T-helper 2 cell (primary cell): ENCODE results near the gene PRR36.
"Not testable (repeated sequence)": the region's sequence is repeated elsewhere in the genome, so short reads cannot be mapped to it uniquely, and the experiment has no call there.

Source experiments
- DNase-seq, 5 experiments: peaks; one replicate each; pipeline versions ENCODE4 v3.0.0 to v3.0.0-alpha.2; 2012 to 2022

The PRR36 gene

DNA sequence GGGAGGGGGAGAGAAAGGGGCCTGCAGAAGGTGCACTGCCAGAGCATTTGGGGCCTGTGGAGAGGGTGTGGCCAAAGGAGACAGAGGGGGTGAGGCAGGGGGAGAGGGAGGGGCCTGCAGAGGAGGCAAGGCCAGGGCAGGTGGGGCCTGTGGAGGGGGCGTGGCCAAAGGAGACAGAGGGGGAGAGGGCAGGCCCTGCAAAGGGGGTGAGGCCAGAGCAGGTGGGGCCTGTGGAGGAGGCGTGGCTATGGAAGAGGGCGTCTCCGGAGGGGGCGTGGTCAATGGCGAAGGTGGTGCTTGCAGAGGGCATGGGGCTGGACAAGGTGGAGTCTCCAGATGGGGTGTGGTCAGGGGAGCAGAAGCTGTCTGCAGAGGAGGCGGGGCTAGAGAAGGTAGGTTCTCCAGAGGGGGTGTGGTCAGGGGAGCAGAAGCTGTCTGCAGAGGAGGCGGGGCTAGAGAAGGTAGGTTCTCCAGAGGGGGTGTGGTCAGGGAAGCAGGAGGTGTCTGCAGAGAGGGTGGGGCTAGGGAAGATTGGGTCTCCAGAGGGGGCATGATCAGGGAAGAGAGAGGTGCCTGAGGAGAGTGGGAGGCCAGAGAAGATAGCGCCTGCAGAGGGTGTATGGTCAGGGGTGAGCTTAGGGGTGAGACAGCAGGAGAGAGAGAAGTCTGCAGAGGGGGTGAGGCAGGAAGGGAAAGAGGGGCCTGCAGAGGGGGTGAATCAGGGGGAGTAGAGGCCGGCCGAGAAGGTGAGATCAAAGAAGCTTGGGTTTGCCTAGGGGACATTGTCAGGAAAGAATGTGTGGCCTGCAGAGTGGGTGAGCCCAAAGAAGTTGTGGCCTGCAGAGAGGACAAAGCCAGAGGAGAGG, 3.4 kb downstream of the PRR36 start:
- peak in 4 of 5 experiments; percentile 21 to 59 (median 48) for DNase-seq

DNA sequence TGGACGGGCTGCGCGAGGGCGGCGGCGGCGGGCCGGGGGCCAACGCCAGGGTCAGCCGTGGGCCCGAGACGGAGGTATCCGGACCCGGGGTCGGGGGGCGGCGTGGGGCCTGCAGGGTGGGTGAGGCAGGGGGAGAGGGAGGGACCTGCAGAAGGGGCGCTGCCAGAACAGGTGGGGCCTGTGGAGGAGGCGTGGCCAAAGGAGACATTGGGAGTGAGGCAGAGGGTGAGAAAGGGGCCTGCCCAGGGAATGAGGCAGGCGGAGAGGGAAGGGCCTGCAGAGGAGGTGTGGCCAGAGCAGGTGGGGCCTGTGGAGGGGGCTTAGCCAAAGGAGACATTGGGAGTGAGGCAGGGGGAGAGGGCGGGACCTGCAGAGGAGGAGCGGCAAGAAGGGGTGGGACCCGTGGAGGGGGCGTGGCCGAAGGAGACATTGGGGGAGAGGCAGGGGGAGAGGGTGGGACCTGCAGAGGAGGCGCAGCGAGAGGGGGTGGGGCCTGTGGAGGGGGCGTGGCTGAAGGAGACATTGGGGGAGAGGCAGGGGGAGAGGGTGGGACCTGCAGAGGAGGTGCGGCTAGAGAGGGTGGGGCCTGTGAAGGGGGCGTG, 4.2 kb downstream of the PRR36 start:
- peak in 4 of 5 experiments; percentile 37 to 68 (median 42) for DNase-seq

- DNase-seq: peak; percentile 52 to 79 (median 76)
Measured at GRCh38 chr19:7869453-7869909, 4.7 kb downstream of the PRR36 start.

GRCh38 chr19:7868671-7869452, 5.3 kb downstream of the PRR36 start:
- peak; percentile 73 to 90 (median 80) for DNase-seq

DNA sequence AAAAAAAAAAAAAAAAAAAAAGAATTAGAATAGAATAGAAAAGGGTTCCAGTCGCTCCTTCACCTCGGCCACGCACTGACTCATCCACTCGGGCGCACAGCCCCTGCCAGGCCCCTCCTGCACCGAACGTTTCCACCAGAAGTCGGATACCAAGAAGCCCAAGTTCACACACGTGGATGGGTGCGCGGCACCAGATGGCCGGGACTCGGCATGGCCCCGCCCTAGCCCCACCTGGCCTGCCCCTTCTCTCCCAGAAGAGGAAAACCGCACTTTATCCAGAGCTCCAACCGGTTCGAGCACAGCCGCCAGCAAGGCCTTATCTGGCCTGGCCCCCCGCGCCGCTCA, 5.9 kb downstream of the PRR36 start:
- DNase-seq: no peak

DNA sequence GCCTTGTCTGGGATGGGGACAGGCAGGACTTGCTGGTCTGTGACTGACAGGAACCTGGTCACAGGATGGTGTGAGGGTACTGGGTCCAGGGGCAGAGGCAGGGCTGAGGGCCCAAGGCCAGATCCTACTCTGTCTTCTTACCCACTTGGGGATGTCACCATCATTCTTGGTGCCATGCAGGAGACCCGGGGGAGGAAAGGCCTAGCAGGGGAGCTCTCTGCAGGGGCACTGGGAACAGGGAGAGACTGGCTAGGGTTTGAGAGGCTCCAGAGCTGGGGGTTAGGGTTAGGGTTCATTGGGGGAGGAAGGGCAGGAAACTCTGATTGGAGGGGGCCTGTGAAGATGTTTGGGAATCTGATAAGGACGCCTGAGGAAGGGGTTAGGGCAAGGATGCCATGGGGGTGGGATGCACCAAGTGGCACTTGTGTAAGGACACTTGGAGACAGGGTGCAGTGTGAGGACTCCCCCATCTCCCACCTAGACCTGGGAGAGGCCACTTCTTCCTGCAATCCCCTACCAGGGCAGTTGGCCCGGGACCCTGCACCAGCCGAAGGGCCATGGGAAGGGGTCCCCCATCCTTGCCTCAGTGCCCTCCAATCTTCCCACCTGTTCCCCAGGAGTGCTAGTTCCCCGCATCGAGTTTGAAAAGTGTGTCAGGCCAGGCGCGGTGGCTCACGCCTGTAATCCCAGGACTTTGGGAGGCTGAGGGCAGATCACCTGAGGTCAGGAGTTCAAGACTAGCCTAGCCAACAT, 6.9 kb downstream of the PRR36 start:
- DNase-seq: no peak

DNA sequence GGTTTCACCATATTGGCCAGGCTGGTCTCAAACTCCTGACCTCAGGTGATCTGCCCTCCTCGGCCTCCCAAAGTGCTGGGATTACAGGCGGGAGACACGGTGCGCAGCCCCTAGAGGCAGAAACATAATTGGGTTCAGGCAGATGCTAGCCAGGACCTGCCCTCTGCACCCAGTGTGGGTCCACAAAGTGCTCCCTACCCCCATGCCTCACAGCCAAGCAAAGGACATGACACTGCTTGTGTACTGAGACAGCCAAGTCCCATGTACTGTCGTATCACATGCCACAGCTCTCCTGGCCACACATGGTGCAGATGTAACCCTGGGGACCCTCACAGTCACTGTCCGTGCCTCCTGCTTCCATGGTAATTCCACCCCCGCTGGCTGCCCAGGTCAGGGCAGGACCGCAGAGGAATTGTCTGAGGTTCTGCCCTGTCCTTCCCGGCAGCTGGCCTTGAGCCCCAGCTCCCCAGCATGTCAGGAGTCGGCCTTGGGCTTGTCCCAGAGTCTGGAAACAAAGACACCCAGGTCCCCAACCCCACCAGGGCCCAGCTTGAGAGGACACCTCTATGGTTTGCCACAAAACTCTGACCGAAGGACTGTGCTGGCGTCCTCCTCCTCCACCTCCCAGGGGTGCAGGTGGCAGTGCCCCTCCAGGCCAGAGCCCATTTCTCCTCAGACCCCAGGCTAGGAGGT, 7.6 kb downstream of the PRR36 start:
- DNase-seq: no peak

GRCh38 chr19:7865262-7865911, 8.8 kb downstream of the PRR36 start:
- DNase-seq: no peak

GRCh38 chr19:7864690-7865074, 9.5 kb downstream of the PRR36 start:
- no peak for DNase-seq

GRCh38 chr19:7863971-7864689, 10.1 kb downstream of the PRR36 start:
- no peak for DNase-seq

DNA sequence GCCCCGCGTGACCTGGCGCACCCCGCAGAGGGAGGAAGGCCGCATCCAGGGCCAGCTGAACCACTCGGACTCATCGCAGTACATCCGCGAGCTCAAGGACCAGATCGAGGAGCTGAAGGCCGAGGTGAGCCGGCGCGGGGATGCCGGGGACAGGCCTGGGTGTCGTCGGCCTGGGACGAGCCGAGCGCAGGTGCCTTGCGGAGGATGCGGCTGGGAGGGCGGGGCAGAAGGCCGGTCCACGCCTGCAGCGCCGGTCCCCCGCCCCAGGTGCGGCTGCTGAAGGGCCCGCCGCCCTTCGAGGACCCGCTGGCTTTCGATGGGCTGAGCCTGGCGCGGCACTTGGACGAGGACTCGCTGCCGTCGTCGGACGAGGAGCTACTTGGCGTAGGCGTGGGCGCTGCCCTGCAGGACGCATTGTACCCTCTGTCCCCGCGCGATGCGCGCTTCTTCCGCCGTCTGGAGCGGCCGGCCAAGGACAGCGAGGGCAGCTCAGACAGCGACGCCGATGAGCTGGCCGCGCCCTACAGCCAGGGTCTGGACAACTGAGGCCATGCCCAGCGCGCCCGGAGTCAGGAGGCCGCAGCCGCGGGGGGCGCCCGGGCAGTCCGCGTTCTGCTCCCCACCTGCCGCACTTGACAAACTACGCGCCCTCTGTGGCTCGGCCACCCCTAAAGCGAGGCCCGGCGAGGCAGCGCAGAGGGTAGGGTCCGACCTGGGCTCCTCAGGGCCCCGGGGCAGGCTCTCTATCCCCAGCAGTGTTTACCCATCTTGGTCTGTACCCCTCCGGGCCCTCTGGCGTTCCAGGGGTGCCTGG, 10.8 kb downstream of the PRR36 start:
- no peak for DNase-seq

GRCh38 chr19:7862413-7862951, 11.7 kb downstream of the PRR36 start:
- peak; percentile 41 to 76 (median 60) for DNase-seq

DNA sequence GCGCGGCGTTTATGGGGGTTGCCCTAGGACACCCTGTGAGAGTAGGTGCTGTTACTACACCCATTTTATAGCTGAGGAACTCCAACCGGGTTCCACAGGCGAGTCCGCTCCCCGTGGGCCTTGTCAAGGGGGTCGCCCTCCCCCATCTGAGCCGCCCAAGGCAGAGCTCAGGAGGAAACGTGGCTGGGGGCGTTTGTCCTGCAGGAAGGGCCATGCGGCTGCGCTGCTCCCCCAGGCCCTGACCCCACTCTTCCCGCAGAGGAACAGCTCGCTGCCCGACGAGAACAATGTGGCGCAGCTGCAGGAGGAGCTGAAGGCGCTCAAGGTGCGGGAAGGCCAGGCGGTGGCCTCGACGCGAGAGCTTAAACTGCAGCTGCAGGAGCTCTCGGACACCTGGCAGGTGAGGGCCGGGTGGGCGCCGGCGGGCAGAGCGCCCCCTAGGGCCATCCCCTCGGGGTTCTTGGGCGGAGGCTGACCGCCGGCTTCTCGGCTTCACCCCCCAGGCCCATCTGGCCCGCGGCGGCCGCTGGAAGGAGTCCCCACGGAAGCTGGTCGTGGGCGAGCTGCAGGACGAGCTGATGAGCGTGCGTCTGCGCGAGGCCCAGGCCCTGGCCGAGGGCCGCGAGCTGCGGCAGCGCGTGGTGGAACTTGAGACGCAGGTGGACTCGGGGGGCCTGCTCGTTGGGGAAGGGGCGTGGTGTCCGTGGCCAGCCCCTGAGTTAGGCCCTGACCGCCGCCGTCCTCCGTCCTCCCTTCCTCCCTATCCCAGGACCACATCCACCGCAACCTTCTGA, 12.4 kb downstream of the PRR36 start:
- no peak for DNase-seq

- DNase-seq: no peak
Measured at GRCh38 chr19:7860714-7861618, 13.2 kb downstream of the PRR36 start.

GRCh38 chr19:7859831-7860713, 14.1 kb downstream of the PRR36 start:
- no peak for DNase-seq

- DNase-seq: not testable (repeated sequence)
Measured at GRCh38 chr19:7859087-7859486, 15.1 kb downstream of the PRR36 start.
